NCI-H2107 treated with DMSO at 0.1 percent for 48 hours (cell line): ENCODE results near the gene CNOT1.
A peak's percentile ranks its signal among the peaks of the same experiment; 100 is the strongest.

Source experiments
- DNase-seq: peaks from one replicate; lab custom pipeline; 2025; ENCODE audit not compliant: unreplicated experiment; lab: John Stamatoyannopoulos, UW

CNOT1 gene

DNA sequence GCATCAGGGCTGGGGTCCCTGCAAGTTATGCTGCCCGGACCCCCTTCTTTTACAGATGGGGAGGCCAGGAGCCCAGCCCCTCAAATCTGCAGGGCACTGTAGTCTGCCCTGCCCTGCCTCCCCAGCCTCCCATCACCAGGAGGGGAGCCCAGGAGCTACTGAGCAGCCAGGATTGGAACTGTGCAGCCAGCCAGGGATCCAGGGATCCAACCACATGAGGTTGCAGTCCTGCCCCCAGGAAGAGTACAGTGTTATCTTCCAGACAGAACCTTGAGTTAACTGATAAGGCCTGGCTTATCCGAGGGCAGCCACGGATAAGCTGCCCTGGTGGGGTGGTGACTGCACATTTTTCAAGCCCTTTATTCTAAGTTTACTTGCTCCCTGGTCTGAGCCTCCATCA is 141.1 kb downstream of the CNOT1 start:
- no peak for DNase-seq

DNA sequence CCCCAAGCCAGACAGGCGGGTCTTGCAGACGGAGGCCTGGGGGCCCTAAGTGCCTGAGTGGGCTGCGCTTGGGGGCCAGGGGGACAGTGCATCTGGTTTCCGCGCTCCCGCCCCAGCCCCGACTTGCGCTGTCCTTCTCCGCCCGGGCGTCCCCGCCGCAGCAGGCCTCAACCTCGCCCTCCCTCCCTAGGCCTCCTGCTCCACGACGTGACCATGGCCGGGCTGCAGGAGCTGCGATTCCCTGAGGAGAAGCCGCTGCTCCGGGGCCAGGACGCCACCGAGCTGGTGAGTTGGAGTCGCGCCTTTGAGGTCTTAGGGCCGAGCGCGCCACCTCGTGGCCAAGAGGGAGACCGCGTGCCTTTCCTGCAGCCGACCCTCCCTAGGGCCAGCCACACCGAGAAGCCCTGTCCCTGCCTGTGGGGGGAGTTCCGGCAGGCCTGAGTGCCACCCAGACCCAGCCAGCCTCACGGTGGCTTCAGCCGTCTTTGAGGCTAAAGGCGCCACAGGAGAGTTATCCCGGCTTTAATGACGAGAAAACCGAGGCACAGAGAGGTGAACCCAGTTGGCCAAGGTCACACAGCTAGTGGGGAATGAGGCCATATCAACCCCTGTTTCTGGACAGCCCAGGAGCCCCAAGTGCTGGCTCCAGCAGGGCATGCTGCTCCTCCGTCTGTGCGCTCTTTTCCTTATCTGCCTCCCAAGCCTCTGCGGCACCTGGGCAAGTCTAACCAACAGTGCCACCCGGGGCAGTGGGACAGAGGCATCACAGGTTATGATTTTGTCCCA is 141.9 kb downstream of the CNOT1 start:
- DNase-seq = peak; percentile 25

DNA sequence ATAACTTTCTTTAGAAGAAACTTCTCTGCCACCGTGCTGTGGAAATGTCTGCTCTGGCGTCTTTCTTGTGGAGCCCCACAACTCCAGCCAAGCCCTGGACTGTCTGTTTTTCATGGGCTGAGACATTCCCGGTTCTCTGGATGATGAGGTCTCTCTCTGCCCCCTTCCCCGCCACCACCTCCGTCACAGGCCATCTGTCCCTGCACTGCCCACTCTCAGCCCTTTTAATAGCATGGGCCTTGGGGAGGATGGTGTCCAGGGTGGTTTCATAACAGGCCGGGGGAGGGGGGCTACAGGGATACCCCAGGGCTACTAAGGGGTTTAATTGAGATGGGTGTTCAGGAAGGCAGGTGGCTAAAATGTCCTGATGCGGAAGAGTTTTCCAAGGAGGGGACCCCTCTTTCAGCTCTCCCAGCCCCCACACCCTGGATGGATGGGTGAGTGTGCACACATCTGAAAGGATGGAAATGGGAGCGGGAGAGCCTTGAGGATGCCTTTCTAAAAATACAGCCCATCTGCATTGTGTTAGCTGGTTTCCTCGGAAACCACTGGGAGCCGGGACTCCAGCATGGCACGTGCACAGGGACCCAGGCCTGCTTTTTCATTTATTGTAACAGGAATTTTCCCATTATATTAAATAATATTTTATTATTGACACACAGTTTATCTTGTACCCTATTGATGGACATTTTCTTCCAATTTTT is 144.3 kb downstream of the CNOT1 start:
- no peak for DNase-seq

DNA sequence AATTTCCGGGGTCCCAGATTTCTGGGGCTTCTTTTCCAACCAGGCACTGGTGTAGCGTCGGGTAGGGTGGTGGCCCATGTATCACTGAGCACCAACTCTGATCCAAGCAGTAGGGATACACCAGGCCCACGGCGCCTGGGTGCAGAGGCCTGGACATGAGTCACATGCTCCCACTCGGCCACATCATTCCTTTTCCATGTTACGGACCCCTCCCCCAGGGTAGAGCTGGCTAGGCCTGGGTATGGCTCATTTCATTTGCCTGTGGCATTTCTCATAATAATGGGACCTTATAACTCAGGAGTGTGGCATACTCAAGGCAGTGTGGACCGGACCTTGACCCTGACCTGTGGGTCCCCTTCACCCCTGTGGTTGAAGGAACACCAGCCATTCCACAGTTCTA is 147.7 kb downstream of the CNOT1 start:
- no peak for DNase-seq

DNA sequence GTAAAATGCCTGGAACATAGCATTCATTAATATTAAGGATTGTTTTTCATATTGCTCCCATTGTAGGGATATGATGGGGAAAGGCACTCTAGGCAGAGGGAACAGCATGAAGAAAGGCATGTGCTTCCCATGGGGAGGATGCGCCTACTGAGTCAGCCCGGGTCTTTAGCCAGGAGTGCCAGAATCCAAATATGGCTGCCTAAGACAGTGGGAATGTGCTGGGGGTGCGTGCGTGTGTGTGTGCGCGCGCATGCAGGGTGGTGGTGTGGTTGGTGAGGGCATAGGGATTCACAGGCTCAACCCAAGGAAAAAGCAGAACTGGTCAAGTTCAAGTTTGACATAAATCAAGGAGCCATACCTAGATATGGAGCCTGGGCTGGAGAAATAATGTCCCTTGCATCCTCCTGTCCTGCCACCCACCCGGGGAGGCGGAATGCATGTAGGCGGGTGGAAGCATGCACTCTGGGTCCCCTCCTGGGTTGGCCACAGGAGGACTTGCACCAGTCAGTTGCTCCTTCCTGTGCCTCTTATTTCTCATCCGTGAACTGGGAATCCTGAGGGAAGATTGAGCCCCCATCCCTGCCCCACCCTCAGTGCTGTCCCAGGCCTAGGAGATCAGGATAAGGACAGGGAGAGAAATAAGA is 148.3 kb downstream of the CNOT1 start:
- DNase-seq = no peak

DNA sequence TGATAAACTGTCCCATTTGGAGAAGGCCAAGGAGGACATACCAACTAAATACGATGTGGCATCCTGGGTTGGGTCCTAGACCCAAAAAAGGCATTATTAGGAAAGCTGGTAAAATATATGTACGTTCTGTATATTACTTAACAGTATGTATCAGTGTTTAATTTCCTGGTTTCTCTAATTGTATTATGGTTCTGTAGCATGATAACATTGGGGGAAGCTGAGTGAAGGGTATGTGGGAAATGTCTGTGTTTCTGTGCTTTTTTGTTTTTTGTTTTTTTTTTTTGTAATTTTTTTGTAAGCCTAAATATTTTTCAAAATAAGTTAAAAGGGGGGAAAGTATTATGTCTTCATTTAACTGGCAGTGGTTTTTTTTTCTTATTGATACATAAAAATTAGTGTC is 151.2 kb downstream of the CNOT1 start:
- no peak for DNase-seq

DNA sequence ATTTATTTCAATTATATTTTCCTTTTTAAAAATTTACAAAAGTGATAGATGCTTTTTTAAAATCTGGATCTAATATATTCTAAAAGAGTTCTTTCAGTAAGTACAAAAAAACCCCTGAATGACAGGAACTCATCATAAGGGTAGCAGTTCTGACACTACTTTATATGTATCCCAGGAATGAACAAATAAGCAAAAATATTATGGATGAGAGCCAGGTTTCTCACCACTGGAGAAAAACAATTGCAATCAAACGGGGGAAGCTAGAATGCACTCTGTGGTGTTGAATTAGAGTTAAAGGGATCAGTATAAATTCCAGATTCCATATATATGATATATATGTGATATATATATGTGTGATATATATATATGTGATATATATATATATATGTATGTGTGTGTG is 152.8 kb downstream of the CNOT1 start:
- no peak for DNase-seq

DNA sequence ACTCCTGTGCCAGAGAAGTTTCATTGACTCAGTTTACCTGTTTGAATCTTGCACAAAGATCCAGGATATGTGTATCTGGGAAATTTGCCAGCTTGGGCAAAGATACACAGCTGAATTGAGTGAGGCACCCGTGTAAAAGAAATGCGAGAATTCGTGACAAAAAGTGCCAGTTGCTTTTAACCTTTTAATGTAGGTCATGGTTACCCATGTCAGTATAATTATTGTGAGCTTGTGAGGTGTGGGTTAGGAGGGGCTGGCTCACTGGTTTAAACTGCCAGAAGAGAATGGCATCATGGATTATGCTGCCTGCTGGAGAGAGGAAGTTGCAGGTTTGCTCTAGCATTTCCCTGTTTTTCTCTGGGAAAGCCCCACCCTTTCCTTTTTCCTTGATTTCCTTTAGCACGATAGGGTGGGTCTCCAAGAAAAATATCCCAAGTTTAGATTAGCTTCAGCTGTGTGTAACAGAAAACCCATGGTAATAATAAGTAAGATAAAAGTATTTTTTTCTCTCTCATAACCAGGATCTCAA is 154.5 kb downstream of the CNOT1 start:
- no peak for DNase-seq

DNA sequence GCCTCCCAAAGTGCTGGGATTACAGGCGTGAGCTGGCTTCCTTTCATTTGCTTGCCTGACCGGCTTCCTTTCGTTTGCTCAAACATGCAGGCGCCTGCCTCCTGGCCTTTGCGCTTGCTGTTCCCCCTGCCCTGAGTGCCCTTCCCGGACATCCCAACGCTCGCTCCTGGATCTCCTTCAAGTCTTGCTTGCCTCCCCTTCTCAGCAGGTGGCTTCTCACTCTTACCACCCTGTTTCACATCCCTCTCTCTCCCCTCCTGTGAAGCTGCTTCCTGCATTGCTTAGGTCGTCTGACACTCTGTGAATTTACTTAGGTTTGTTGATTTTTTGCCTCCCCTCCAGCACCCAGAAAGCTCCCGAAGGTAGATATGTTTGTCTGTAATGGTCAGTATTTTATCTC is 155.3 kb downstream of the CNOT1 start:
- no peak for DNase-seq

DNA sequence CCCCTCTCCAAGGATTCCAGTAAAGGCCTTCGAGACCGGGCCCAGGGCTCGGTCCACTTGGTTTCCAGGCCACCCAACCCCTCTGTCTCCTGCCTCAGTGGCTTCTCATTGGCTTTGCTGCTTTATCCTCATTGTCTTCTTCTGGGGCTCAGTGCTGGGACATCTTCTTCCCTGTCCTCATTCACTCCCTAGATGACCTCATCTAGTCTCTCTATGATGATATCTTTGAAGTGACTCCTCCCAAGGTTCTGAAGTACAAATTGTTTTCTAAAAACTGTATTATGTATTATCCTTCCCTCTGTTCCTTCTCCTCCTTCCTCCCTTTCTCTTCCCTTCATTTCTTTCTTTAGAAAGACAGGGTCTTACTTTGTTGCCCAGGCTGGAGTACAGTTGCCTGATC is 156.8 kb downstream of the CNOT1 start:
- DNase-seq = no peak

DNA sequence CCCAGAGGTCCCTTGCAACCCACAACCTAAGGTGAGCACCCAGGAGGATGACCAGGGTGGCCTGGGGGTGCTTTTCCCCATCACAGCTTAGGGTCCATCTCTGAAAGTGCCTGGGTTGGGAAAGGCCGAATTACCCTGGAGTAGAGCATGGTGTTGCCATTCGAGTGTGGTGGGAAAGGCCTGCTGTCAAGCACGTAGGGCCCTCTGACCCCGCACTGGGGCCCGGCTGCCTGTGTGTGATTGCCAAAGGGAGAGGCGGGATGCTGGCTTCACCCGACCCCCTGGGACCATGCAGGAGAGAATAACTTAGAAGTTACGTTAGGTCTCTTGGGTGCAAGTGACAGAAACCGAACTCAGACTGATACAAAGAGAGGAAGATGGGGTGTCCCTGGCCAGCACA is 157.4 kb downstream of the CNOT1 start:
- no peak for DNase-seq

DNA sequence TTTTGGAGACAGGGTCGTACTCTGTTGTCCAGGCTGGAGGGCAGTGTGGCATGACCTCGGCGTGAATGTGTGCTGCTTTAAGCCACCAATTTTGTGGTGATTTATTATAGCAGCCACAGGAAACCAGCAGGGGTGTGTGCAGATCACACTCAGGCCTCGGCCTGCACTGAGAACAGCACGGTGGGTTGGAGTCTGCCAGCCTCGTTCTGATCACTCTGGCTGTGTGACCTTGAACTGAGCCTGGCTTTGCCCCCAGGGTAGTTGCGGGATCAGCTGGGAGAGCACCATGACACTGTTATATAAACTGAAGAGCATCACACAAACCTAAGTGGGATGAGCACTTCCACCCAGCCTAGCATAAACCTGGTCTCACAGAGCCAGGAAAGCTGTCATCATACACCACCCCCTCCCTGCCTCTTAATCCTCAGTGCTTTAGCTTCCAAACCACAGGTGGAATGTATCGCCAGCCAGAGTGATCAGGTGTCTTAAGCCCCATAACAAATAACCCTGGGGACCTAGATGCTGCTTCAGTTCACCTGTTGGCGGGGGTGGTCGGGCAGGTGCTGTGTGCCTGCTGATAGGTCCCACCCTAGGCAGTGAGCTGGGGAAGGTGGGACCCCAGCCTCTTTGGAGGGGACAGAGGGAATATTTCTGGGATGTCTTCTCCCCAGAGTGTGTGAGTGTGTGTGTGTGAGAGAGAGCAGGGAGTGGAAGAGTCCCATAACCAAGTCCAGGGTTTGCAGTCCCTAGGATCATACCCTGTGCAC is 158.2 kb downstream of the CNOT1 start:
- DNase-seq = peak; percentile 76
